Measurements from ENCODE around the gene STX11.
"Not testable (repeated sequence)": the region's sequence is repeated elsewhere in the genome, so short reads cannot be mapped to it uniquely, and the experiment has no call there.

STX11 gene

DNA sequence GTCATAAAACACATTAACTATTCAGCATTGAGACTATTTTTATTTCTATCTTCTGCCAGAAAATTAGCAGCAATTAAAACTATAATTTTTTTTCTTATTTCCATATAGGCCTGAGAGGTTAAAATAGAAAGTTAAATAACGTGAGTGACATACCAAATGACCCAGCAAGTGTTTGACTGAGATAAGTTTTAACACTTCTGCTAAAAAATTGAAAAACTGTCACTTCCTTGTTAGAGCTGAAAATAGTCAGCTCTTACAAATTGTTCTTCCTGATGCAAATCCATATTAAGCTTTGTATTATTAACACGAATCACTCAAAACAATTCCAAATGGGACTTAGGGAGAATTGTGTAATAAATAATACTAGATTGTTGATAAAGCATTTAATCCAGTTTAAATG lies 26.5 kb upstream of the STX11 start:
- H3K27ac ChIP-seq (ENCODE audit: low read depth, low read length), result no peak overlapping the region
- H3K27me3 ChIP-seq (ENCODE audit: control insufficient read depth, insufficient read depth, low read length), result no peaks in the 10 kb centered on the region
- no peak overlapping the region for H3K4me3 ChIP-seq (ENCODE audit: low read depth, low read length)
- no peaks in the 10 kb centered on the region for H3K36me3 ChIP-seq (ENCODE audit: control insufficient read depth, insufficient read depth, low read length)
- H3K9ac ChIP-seq (ENCODE audit: low read length), result no peak overlapping the region
- no peaks in the 10 kb centered on the region for H3K9me3 ChIP-seq (ENCODE audit: control insufficient read depth, insufficient read depth, low read depth, low read length)
- no peaks in the 10 kb centered on the region for H3K4me1 ChIP-seq (ENCODE audit: control insufficient read depth, insufficient read depth, low read length)

DNA sequence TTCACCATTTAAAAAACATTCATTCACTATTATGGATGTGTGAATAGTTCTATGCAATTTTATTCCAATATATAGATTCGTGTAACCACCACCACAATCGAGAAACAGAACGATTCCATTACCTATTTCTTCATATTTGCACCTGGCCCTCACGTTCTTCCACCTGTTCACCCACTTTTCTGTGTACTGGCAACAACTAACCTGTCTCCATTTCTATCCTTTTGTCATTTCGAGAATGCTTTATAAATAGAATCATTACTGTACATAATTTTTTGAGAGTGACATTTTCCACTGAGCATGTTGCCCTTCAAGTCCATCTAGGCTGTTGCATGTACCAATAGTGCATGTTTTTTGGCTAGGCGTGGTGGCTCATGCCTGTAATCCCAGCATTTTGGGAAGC lies 23.2 kb upstream of the STX11 start:
- H3K4me3 ChIP-seq (ENCODE audit: low read depth, low read length), result no peak overlapping the region
- H3K36me3 ChIP-seq (ENCODE audit: control insufficient read depth, insufficient read depth, low read length), result no peaks in the 10 kb centered on the region
- H3K9me3 ChIP-seq (ENCODE audit: control insufficient read depth, insufficient read depth, low read depth, low read length), result no peaks in the 10 kb centered on the region
- H3K4me1 ChIP-seq (ENCODE audit: control insufficient read depth, insufficient read depth, low read length), result no peaks in the 10 kb centered on the region
- H3K27ac ChIP-seq (ENCODE audit: low read depth, low read length), result no peak overlapping the region
- H3K9ac ChIP-seq (ENCODE audit: low read length), result no peak overlapping the region
- H3K27me3 ChIP-seq (ENCODE audit: control insufficient read depth, insufficient read depth, low read length), result no peaks in the 10 kb centered on the region

DNA sequence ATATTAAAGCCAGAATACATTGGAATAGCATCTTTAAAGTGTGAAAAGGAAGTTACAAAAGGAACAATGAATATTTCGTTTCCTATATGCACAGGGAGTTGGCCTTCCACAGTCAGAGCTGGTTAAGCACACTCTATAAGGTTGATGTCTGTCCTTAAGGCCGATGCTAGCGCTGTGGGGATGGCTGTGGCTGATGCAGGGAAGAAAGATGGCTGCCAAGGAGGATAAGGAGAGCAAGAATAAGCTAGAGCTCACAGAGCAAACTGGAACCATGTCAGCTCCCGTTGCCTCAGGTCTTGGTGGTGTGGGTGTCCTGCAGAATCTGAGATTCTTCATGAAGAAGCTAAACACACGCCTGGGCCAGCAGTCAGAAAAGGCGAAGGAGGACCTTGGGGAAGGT lies 20.8 kb upstream of the STX11 start:
- H3K9me3 ChIP-seq (ENCODE audit: control insufficient read depth, insufficient read depth, low read depth, low read length), result no peaks in the 10 kb centered on the region
- H3K27ac ChIP-seq (ENCODE audit: low read depth, low read length), result no peak overlapping the region
- no peak overlapping the region for H3K4me3 ChIP-seq (ENCODE audit: low read depth, low read length)
- no peak overlapping the region for H3K9ac ChIP-seq (ENCODE audit: low read length)
- H3K4me1 ChIP-seq (ENCODE audit: control insufficient read depth, insufficient read depth, low read length), result no peaks in the 10 kb centered on the region
- H3K27me3 ChIP-seq (ENCODE audit: control insufficient read depth, insufficient read depth, low read length), result no peaks in the 10 kb centered on the region
- H3K36me3 ChIP-seq (ENCODE audit: control insufficient read depth, insufficient read depth, low read length), result no peaks in the 10 kb centered on the region

DNA sequence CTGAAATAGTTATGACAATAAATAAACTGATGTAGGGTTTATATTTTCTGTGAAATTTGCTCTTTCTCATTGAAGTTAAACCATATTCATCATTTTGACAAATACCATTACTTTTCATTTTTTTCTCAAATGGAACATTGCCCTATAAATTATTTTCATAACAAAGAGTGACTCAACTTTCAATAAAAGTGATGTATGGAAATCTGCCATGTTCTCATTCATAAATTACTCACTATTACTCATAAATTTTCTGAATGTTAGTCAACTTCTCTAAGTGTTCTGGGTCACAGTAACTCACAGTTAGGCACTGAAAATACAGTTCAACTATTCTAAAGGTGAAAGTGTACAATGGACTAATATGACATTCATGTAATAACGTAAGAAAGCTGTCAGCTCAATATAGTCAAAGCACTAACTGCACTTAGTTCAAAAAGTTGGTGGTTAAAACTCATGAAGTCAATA lies 19.0 kb upstream of the STX11 start:
- Histone ChIP-seq H3K27ac (ENCODE audit: low read depth, low read length) (no peak overlapping the region), H3K36me3 (ENCODE audit: control insufficient read depth, insufficient read depth, low read length) (no peaks in the 10 kb centered on the region), H3K4me1 (ENCODE audit: control insufficient read depth, insufficient read depth, low read length) (no peaks in the 10 kb centered on the region), H3K4me3 (ENCODE audit: low read depth, low read length) (no peak overlapping the region), H3K27me3 (ENCODE audit: control insufficient read depth, insufficient read depth, low read length) (no peaks in the 10 kb centered on the region), H3K9me3 (ENCODE audit: control insufficient read depth, insufficient read depth, low read depth, low read length) (no peaks in the 10 kb centered on the region), H3K9ac (ENCODE audit: low read length) (no peak overlapping the region)

DNA sequence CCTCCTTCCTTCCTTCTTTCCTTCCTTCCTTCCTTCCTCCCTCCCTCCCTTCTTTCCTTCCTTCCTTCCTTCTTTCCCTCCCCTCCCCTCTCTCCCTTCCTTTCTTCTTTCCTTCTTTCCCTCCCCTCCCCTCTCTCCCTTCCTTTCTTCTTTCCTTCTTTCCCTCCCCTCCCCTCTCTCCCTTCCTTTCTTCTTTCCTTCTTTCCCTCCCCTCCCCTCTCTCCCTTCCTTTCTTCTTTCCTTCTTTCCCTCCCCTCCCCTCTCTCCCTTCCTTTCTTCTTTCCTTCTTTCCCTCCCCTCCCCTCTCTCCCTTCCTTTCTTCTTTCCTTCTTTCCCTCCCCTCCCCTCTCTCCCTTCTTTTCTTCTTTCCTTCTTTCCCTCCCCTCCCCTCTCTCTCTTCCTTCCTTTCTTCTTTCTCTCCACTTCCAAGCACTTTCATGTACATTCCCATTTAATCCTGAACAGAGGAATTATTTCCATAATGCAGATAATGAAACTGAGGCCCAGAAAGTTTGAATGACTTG lies 18.1 kb upstream of the STX11 start:
- not testable (repeated sequence) for H3K27ac ChIP-seq (ENCODE audit: low read depth, low read length); H3K9ac ChIP-seq (ENCODE audit: low read length); H3K36me3 ChIP-seq (ENCODE audit: control insufficient read depth, insufficient read depth, low read length); H3K9me3 ChIP-seq (ENCODE audit: control insufficient read depth, insufficient read depth, low read depth, low read length); H3K27me3 ChIP-seq (ENCODE audit: control insufficient read depth, insufficient read depth, low read length); H3K4me3 ChIP-seq (ENCODE audit: low read depth, low read length); H3K4me1 ChIP-seq (ENCODE audit: control insufficient read depth, insufficient read depth, low read length)

DNA sequence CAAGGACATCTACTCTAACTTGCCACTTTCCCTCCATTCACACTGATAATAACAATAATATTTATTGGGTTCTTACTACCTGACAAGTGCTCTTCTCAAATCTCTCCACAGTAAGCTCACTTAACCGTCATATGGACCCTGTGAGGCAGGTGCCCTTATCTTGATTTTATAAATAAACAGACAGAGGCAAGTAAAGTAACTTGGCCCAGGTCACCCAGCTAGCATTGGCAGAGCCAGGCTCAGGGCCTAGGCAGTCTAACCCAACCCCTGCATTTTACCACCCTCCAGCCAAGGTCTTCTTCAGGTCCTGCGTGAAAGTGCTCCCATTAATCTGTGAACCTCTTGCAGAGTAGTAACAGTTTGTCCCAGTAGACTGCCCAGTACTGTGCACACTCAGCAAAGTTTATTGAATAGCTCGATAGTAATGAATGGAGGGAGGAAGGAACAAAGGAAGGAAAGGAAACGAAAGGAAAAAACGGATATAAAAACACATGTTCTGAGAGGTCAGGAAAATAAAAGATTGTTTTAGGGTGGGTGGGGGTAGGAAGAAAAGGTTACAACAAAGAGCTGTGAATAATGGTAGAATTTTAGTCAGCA lies 17.0 kb upstream of the STX11 start:
- H3K4me1 ChIP-seq (ENCODE audit: control insufficient read depth, insufficient read depth, low read length), result no peaks in the 10 kb centered on the region
- H3K27ac ChIP-seq (ENCODE audit: low read depth, low read length), result no peak overlapping the region
- no peak overlapping the region for H3K9ac ChIP-seq (ENCODE audit: low read length)
- no peaks in the 10 kb centered on the region for H3K36me3 ChIP-seq (ENCODE audit: control insufficient read depth, insufficient read depth, low read length)
- H3K4me3 ChIP-seq (ENCODE audit: low read depth, low read length), result no peak overlapping the region
- H3K9me3 ChIP-seq (ENCODE audit: control insufficient read depth, insufficient read depth, low read depth, low read length), result no peaks in the 10 kb centered on the region
- H3K27me3 ChIP-seq (ENCODE audit: control insufficient read depth, insufficient read depth, low read length), result no peaks in the 10 kb centered on the region

DNA sequence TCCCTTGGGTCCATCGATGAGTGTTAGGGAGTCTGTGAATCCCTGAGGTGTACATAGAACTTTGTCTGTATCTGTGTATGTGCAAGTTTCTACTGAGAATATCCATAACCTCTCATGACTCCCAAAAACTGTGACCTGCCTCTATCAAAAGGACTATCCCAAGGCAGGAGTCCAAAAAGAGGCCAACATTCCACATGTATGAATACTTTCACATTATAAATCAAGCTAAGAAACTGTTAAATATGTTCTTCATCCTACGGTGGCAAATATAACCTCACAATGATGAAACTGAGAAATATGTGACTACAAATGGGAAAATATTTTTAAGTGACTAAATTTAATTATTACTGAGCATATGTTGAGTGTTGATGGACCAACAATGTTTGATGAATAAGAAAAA lies 16.1 kb upstream of the STX11 start:
- no peak overlapping the region for H3K9ac ChIP-seq (ENCODE audit: low read length)
- no peaks in the 10 kb centered on the region for H3K27me3 ChIP-seq (ENCODE audit: control insufficient read depth, insufficient read depth, low read length)
- H3K9me3 ChIP-seq (ENCODE audit: control insufficient read depth, insufficient read depth, low read depth, low read length), result no peaks in the 10 kb centered on the region
- H3K4me3 ChIP-seq (ENCODE audit: low read depth, low read length), result no peak overlapping the region
- H3K36me3 ChIP-seq (ENCODE audit: control insufficient read depth, insufficient read depth, low read length), result no peaks in the 10 kb centered on the region
- no peaks in the 10 kb centered on the region for H3K4me1 ChIP-seq (ENCODE audit: control insufficient read depth, insufficient read depth, low read length)
- H3K27ac ChIP-seq (ENCODE audit: low read depth, low read length), result no peak overlapping the region

DNA sequence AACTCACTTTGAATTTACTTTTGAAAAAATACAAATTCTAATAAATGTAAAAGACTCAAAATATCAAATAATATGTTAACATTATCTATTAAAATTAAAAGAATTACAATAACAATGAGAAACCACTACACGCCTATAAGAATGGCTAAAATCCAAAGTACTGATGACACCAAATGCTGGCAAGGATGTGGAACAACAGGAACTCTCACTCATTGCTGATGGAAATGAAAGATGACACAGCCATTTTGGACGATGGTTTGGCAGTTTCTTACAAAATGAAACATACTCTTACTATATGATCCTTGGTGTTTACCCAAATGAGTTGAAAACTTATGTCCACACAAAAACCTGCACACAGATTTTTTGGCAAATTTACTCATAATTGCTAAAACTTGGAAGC lies 15.6 kb upstream of the STX11 start:
- H3K4me3 ChIP-seq (ENCODE audit: low read depth, low read length), result no peak overlapping the region

DNA sequence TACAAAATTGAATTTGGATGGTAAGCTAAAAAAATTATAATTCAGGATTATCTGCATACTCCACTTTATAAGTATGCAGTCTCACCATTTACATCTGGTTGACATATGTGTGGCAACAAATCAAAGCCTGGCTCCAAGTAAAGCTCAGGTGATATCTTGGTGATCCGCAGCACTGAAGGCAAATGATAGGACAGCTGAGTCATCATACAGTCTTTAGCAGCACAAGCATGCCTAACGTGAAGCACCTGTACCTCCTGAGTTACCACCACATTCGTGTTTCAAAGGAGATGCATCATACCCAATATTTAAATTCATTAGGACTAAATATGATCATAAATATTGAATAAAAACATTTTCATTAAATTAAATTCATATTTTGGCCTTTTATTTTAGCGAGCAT lies 11.8 kb upstream of the STX11 start:
- H3K4me1 ChIP-seq (ENCODE audit: control insufficient read depth, insufficient read depth, low read length), result no peaks in the 10 kb centered on the region
- no peak overlapping the region for H3K9ac ChIP-seq (ENCODE audit: low read length)
- no peaks in the 10 kb centered on the region for H3K36me3 ChIP-seq (ENCODE audit: control insufficient read depth, insufficient read depth, low read length)
- no peak overlapping the region for H3K27ac ChIP-seq (ENCODE audit: low read depth, low read length)
- H3K27me3 ChIP-seq (ENCODE audit: control insufficient read depth, insufficient read depth, low read length), result no peaks in the 10 kb centered on the region
- H3K4me3 ChIP-seq (ENCODE audit: low read depth, low read length), result no peak overlapping the region
- H3K9me3 ChIP-seq (ENCODE audit: control insufficient read depth, insufficient read depth, low read depth, low read length), result no peaks in the 10 kb centered on the region

More for the DNA sequence above, 15.6 kb upstream of the STX11 start:
- no peaks in the 10 kb centered on the region for H3K4me1 ChIP-seq (ENCODE audit: control insufficient read depth, insufficient read depth, low read length)
- H3K36me3 ChIP-seq (ENCODE audit: control insufficient read depth, insufficient read depth, low read length), result no peaks in the 10 kb centered on the region
- H3K27ac ChIP-seq (ENCODE audit: low read depth, low read length), result no peak overlapping the region
- H3K9ac ChIP-seq (ENCODE audit: low read length), result no peak overlapping the region
- no peaks in the 10 kb centered on the region for H3K27me3 ChIP-seq (ENCODE audit: control insufficient read depth, insufficient read depth, low read length)
- no peaks in the 10 kb centered on the region for H3K9me3 ChIP-seq (ENCODE audit: control insufficient read depth, insufficient read depth, low read depth, low read length)

DNA sequence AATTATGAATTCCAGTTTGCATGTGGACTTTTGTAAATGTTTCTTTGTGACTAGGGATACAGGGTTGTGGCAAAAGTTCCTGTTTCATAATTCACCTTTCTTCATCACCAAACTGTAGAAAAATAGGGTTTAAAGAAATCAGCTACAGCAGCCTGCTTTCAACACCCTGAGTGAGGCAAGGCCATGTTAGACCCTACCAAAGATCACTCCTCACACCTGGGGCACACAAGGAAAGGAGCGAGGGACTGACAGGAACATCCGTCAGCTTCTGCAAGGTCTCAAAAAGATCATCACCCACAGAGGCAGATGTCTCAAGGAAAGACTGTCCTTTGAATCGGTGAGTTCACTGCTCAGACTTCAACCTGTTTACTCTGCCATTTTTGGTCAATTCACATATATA lies 10.5 kb upstream of the STX11 start:
- Histone ChIP-seq H3K27ac (ENCODE audit: low read depth, low read length) (no peak overlapping the region), H3K4me1 (ENCODE audit: control insufficient read depth, insufficient read depth, low read length) (no peaks in the 10 kb centered on the region), H3K9me3 (ENCODE audit: control insufficient read depth, insufficient read depth, low read depth, low read length) (no peaks in the 10 kb centered on the region), H3K27me3 (ENCODE audit: control insufficient read depth, insufficient read depth, low read length) (no peaks in the 10 kb centered on the region), H3K36me3 (ENCODE audit: control insufficient read depth, insufficient read depth, low read length) (no peaks in the 10 kb centered on the region), H3K9ac (ENCODE audit: low read length) (no peak overlapping the region), H3K4me3 (ENCODE audit: low read depth, low read length) (no peak overlapping the region)

DNA sequence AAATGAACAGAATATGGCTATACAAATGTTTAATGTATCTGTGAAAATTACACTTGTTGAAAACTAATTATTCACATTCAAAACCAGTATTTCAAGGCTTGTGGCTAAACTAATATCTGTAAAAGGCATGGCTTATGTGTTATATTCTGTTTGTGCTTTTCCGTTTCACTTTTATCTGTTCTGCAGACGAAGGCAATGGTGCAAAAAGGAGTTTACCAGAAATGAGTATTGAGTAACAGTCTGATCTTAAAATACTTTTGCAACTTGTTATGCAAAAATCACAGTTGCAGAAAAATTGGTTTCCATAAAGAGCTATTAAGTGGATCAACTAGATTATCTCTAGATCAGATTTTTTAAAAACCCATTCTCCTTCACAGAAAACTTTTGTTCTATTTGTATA lies 9.4 kb upstream of the STX11 start:
- Histone ChIP-seq H3K27me3 (ENCODE audit: control insufficient read depth, insufficient read depth, low read length) (peaks cover 3% of the 10 kb centered on the region; the same call in 1 of the 2 replicates), H3K27ac (ENCODE audit: low read depth, low read length) (no peak overlapping the region), H3K4me3 (ENCODE audit: low read depth, low read length) (no peak overlapping the region), H3K9ac (ENCODE audit: low read length) (no peak overlapping the region), H3K9me3 (ENCODE audit: control insufficient read depth, insufficient read depth, low read depth, low read length) (no peaks in the 10 kb centered on the region), H3K4me1 (ENCODE audit: control insufficient read depth, insufficient read depth, low read length) (no peaks in the 10 kb centered on the region), H3K36me3 (ENCODE audit: control insufficient read depth, insufficient read depth, low read length) (no peaks in the 10 kb centered on the region)
